ENCODE measurements around the gene CRYBB1.

GRCh38 chr22:26554956-26555355 lies 62.9 kb downstream of the CRYBB1 start:
- no peak for TF ChIP-seq POLR2A (IDR thresholded peaks at IDR 0.05)
- no peak for TF ChIP-seq CTCF (IDR thresholded peaks at IDR 0.05)
- no peak for TF ChIP-seq POLR2AphosphoS5 (IDR thresholded peaks at IDR 0.05)

All from breast epithelium (tissue), 3 donors.